Endothelial cell of umbilical vein (primary cell): ENCODE results near the gene YWHAH.

Experiments used
- FOS ChIP-seq: IDR thresholded peaks from 2 replicates; pipeline ENCODE4 v1.6.1; 2011; ENCODE audit warnings: mild to moderate bottlenecking, low read length, moderate library complexity, borderline replicate concordance; ENCODE audit not compliant: insufficient read depth
- POLR2A ChIP-seq: IDR thresholded peaks from 2 replicates; pipeline ENCODE4 v1.6.1; 2012; ENCODE audit warnings: low read depth, mild to moderate bottlenecking, control low read depth, low read length
- TF ChIP-seq, protein P1 (sequence below), 2 donors: IDR thresholded peaks; 1 replicate in 1 of 2; 2 replicates in 1 of 2; pipeline ENCODE4 v1.5.1; 2011; ENCODE audit warnings: low read length in 2 of 2, mild to moderate bottlenecking in 2 of 2, moderate library complexity in 2 of 2, control low read depth in 1 of 2, inconsistent platforms in 1 of 2, low read depth in 1 of 2; ENCODE audit not compliant: insufficient read depth in 1 of 2; ENCODE audit errors: extremely low read depth in 1 of 2

GRCh38 chr22:31922534-31922933 is 21.8 kb upstream of the YWHAH start:
- TF ChIP-seq, protein P1, sequence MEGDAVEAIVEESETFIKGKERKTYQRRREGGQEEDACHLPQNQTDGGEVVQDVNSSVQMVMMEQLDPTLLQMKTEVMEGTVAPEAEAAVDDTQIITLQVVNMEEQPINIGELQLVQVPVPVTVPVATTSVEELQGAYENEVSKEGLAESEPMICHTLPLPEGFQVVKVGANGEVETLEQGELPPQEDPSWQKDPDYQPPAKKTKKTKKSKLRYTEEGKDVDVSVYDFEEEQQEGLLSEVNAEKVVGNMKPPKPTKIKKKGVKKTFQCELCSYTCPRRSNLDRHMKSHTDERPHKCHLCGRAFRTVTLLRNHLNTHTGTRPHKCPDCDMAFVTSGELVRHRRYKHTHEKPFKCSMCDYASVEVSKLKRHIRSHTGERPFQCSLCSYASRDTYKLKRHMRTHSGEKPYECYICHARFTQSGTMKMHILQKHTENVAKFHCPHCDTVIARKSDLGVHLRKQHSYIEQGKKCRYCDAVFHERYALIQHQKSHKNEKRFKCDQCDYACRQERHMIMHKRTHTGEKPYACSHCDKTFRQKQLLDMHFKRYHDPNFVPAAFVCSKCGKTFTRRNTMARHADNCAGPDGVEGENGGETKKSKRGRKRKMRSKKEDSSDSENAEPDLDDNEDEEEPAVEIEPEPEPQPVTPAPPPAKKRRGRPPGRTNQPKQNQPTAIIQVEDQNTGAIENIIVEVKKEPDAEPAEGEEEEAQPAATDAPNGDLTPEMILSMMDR (IDR thresholded peaks at IDR 0.05; ENCODE audit: extremely low read depth in 1 of 2, insufficient read depth in 1 of 2, low read depth in 1 of 2, low read length in 2 of 2) = no peak
- no peak for TF ChIP-seq POLR2A
- TF ChIP-seq FOS = no peak
